ENCODE results near the gene ABL1.
A peak's percentile ranks its signal among the peaks of the same experiment; 100 is the strongest.

ABL1 gene

GRCh38 chr9:130865921-130866320 is 30.9 kb downstream of the ABL1 start:
- no peak for TF ChIP-seq POLR2A (IDR thresholded peaks at IDR 0.05; ENCODE audit: extremely low read depth, insufficient read length)
- TF ChIP-seq MAX (IDR thresholded peaks at IDR 0.05; ENCODE audit: low read depth, low read length), result no peak
- no peak for TF ChIP-seq CTCF (IDR thresholded peaks at IDR 0.05; ENCODE audit: low read depth, low read length)
- no peak for TF ChIP-seq MYC (IDR thresholded peaks at IDR 0.05; ENCODE audit: low read depth, low read length)
- no peak overlapping the region for H3K4me3 ChIP-seq (ENCODE audit: low read depth, low read length)
- no peak for DNase-seq (ENCODE audit: low read depth)

- TF ChIP-seq POLR2A (IDR thresholded peaks at IDR 0.05; ENCODE audit: extremely low read depth, insufficient read length) (no peak), CTCF (IDR thresholded peaks at IDR 0.05; ENCODE audit: low read depth, low read length) (peak; percentile 98), MYC (IDR thresholded peaks at IDR 0.05; ENCODE audit: low read depth, low read length) (peak; percentile 37; the same call in 1 of the 2 replicates), MAX (IDR thresholded peaks at IDR 0.05; ENCODE audit: low read depth, low read length) (no peak)
- peak; percentile 85 for DNase-seq (ENCODE audit: low read depth)
- peak overlapping the region; percentile 44 for H3K4me3 ChIP-seq (ENCODE audit: low read depth, low read length)
Observed at GRCh38 chr9:130866474-130866965, 31.5 kb downstream of the ABL1 start.

- TF ChIP-seq MYC (IDR thresholded peaks at IDR 0.05; ENCODE audit: low read depth, low read length), result no peak
- no peak for TF ChIP-seq POLR2A (IDR thresholded peaks at IDR 0.05; ENCODE audit: extremely low read depth, insufficient read length)
- TF ChIP-seq MAX (IDR thresholded peaks at IDR 0.05; ENCODE audit: low read depth, low read length), result no peak
- no peak for TF ChIP-seq CTCF (IDR thresholded peaks at IDR 0.05; ENCODE audit: low read depth, low read length)
- DNase-seq (ENCODE audit: low read depth), result no peak
- H3K4me3 ChIP-seq (ENCODE audit: low read depth, low read length), result no peak overlapping the region
Observed at GRCh38 chr9:130867556-130867955, 32.5 kb downstream of the ABL1 start.

- TF ChIP-seq MYC (IDR thresholded peaks at IDR 0.05; ENCODE audit: low read depth, low read length) (no peak), CTCF (IDR thresholded peaks at IDR 0.05; ENCODE audit: low read depth, low read length) (no peak), MAX (IDR thresholded peaks at IDR 0.05; ENCODE audit: low read depth, low read length) (no peak), POLR2A (IDR thresholded peaks at IDR 0.05; ENCODE audit: extremely low read depth, insufficient read length) (no peak)
- no peak overlapping the region for H3K4me3 ChIP-seq (ENCODE audit: low read depth, low read length)
- no peak for DNase-seq (ENCODE audit: low read depth)
Observed at GRCh38 chr9:130868230-130868629, 33.2 kb downstream of the ABL1 start.

- TF ChIP-seq MAX (IDR thresholded peaks at IDR 0.05; ENCODE audit: low read depth, low read length), result no peak
- no peak for TF ChIP-seq MYC (IDR thresholded peaks at IDR 0.05; ENCODE audit: low read depth, low read length)
- no peak for TF ChIP-seq CTCF (IDR thresholded peaks at IDR 0.05; ENCODE audit: low read depth, low read length)
- no peak for TF ChIP-seq POLR2A (IDR thresholded peaks at IDR 0.05; ENCODE audit: extremely low read depth, insufficient read length)
- H3K4me3 ChIP-seq (ENCODE audit: low read depth, low read length), result no peak overlapping the region
- DNase-seq (ENCODE audit: low read depth), result no peak
Observed at GRCh38 chr9:130869250-130869649, 34.2 kb downstream of the ABL1 start.

All from NB4 (cell line).